IMR-90 (cell line): ENCODE data around the gene TGFBR2.
"Not testable (repeated sequence)": the region's sequence is repeated elsewhere in the genome, so short reads cannot be mapped to it uniquely, and the experiment has no call there.

ENCODE experiments used
- CEBPB ChIP-seq: IDR thresholded peaks from 2 replicates; pipeline ENCODE4 v1.6.1; 2012; ENCODE audit warnings: low read depth, low read length, improper control_type of control experiment
- CTCF ChIP-seq: conservative IDR thresholded peaks from 2 replicates; pipeline ENCODE4 v1.5.1; 2012; ENCODE audit warnings: mild to moderate bottlenecking, low read depth, low read length, improper control_type of control experiment
- FOS ChIP-seq: fragments of 150-350 bp; IDR thresholded peaks from 2 replicates; pipeline ENCODE4 v1.6.1; 2016; ENCODE audit warnings: low read depth, low read length
- MXI1 ChIP-seq: IDR thresholded peaks from 2 replicates; pipeline ENCODE4 v1.6.1; 2012; ENCODE audit warnings: low read depth, mild to moderate bottlenecking, low read length, moderate library complexity, borderline replicate concordance
- NFE2L2 ChIP-seq: fragments of 150-350 bp; IDR thresholded peaks from 2 replicates; pipeline ENCODE4 v1.6.1; 2016; ENCODE audit warnings: low read depth, mild to moderate bottlenecking, low read length
- POLR2A ChIP-seq: IDR thresholded peaks from 2 replicates; pipeline ENCODE4 v1.6.1; 2012; ENCODE audit warnings: mild to moderate bottlenecking, low read depth, low read length
- RAD21 ChIP-seq: IDR thresholded peaks from 2 replicates; pipeline ENCODE4 v1.6.1; 2012; ENCODE audit warnings: low read length, improper control_type of control experiment
- RFX5 ChIP-seq: IDR thresholded peaks from 2 replicates; pipeline ENCODE4 v1.8.0; 2012; ENCODE audit warnings: low read depth, mild to moderate bottlenecking, low read length, moderate library complexity

GRCh38 chr3:30624480-30624879 is 18.1 kb downstream of the TGFBR2 start:
- not testable (repeated sequence) for TF ChIP-seq CTCF, CEBPB, POLR2A, RFX5, FOS, NFE2L2, MXI1, RAD21
